GM23338 (cell line): ENCODE data around the gene PPIC.

Source experiments
- EZH2 ChIP-seq: fragments of 200-600 bp; sonication (generic); IDR thresholded peaks from one replicate; pipeline ENCODE4 v1.8.0; 2017; ENCODE audit warnings: antibody characterized with exemption, mild to moderate bottlenecking, low read depth; ENCODE audit not compliant: unreplicated experiment
- EZH2phosphoT487 ChIP-seq: fragments of 200-600 bp; sonication (generic); IDR thresholded peaks from one replicate; pipeline ENCODE4 v1.8.1; 2018; ENCODE audit warnings: antibody characterized with exemption; ENCODE audit not compliant: unreplicated experiment
- JUNB ChIP-seq: IDR thresholded peaks from one replicate; pipeline ENCODE4 v1.6.1; 2016; ENCODE audit warnings: antibody characterized with exemption; ENCODE audit not compliant: unreplicated experiment
- POLR2AphosphoS5 ChIP-seq: IDR thresholded peaks from 2 replicates; pipeline ENCODE4 v1.6.1; 2016; ENCODE audit warnings: antibody characterized with exemption, low read depth
- TF ChIP-seq, protein P1 (sequence below), 2 experiments: fragments of 200-600 bp in 1 of 2; sonication (generic) in 1 of 2; conservative IDR thresholded peaks; 2 replicates each; pipeline versions ENCODE4 v1.5.1 to v1.6.1; 2016 to 2017; ENCODE audit warnings: antibody characterized with exemption in 2 of 2, low read depth in 2 of 2, mild to moderate bottlenecking in 2 of 2, moderate library complexity in 1 of 2
- TF ChIP-seq, protein P2 (sequence below): IDR thresholded peaks from one replicate; pipeline ENCODE4 v1.6.1; 2018; ENCODE audit warnings: antibody characterized with exemption; ENCODE audit not compliant: unreplicated experiment
- TF ChIP-seq, protein P3 (sequence below): IDR thresholded peaks from 2 replicates; pipeline ENCODE4 v1.6.1; 2016; ENCODE audit warnings: antibody characterized with exemption

DNA sequence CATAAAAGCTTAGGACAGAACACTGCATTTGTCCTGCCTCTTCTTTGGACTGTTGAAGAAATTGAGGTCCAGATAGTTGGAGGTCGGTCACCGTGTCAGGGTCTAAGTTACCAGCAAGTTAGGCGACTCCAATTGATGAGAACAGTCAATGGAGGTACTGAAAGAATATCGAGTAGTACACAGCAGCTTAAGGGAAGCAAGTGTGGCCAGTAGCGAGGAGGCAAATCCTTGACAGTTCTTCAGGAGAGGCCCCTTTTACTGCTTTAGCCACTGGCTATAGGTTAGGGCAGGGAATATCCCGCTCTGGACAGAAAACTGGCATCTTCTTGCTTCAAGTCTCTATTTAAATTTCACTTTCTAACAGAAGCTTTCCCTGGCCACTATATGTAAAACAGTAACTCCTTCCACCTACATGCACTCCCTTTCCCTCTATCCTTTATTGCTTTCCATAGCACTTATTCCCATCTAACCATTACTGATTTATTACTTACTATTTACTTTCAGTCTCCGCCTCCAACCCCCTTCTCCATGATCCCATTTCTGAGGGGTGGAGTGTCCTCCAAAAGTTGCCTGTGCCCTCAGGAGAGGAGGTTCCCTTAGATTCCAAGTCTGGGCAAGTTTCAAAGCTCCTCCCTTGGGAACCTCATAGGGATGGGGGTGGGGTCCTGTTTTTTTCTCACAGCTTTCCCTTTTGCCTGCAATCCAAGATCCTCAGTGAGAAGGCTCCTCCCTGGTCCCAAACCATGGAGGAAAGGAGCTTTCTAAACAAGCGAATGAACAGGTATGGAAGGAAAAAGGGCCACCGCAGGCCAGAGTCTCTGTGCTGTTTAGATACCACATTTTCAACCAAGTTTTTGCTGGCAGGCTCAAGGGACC, 48.4 kb upstream of the PPIC start:
- TF ChIP-seq, protein P1, sequence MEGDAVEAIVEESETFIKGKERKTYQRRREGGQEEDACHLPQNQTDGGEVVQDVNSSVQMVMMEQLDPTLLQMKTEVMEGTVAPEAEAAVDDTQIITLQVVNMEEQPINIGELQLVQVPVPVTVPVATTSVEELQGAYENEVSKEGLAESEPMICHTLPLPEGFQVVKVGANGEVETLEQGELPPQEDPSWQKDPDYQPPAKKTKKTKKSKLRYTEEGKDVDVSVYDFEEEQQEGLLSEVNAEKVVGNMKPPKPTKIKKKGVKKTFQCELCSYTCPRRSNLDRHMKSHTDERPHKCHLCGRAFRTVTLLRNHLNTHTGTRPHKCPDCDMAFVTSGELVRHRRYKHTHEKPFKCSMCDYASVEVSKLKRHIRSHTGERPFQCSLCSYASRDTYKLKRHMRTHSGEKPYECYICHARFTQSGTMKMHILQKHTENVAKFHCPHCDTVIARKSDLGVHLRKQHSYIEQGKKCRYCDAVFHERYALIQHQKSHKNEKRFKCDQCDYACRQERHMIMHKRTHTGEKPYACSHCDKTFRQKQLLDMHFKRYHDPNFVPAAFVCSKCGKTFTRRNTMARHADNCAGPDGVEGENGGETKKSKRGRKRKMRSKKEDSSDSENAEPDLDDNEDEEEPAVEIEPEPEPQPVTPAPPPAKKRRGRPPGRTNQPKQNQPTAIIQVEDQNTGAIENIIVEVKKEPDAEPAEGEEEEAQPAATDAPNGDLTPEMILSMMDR (conservative IDR thresholded peaks at IDR 0.05; ENCODE audit: low read depth in 2 of 2) = no peak
- TF ChIP-seq, protein P2, sequence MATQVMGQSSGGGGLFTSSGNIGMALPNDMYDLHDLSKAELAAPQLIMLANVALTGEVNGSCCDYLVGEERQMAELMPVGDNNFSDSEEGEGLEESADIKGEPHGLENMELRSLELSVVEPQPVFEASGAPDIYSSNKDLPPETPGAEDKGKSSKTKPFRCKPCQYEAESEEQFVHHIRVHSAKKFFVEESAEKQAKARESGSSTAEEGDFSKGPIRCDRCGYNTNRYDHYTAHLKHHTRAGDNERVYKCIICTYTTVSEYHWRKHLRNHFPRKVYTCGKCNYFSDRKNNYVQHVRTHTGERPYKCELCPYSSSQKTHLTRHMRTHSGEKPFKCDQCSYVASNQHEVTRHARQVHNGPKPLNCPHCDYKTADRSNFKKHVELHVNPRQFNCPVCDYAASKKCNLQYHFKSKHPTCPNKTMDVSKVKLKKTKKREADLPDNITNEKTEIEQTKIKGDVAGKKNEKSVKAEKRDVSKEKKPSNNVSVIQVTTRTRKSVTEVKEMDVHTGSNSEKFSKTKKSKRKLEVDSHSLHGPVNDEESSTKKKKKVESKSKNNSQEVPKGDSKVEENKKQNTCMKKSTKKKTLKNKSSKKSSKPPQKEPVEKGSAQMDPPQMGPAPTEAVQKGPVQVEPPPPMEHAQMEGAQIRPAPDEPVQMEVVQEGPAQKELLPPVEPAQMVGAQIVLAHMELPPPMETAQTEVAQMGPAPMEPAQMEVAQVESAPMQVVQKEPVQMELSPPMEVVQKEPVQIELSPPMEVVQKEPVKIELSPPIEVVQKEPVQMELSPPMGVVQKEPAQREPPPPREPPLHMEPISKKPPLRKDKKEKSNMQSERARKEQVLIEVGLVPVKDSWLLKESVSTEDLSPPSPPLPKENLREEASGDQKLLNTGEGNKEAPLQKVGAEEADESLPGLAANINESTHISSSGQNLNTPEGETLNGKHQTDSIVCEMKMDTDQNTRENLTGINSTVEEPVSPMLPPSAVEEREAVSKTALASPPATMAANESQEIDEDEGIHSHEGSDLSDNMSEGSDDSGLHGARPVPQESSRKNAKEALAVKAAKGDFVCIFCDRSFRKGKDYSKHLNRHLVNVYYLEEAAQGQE = no peak
- TF ChIP-seq POLR2AphosphoS5 = no peak
- TF ChIP-seq EZH2 = peak; percentile 52
- TF ChIP-seq EZH2phosphoT487 = no peak
- TF ChIP-seq, protein P3, sequence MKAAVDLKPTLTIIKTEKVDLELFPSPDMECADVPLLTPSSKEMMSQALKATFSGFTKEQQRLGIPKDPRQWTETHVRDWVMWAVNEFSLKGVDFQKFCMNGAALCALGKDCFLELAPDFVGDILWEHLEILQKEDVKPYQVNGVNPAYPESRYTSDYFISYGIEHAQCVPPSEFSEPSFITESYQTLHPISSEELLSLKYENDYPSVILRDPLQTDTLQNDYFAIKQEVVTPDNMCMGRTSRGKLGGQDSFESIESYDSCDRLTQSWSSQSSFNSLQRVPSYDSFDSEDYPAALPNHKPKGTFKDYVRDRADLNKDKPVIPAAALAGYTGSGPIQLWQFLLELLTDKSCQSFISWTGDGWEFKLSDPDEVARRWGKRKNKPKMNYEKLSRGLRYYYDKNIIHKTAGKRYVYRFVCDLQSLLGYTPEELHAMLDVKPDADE = no peak
- no peak for TF ChIP-seq JUNB
